K562 (cell line): ENCODE data around the gene HEY2. TPM values are rescaled to one million over a fixed set of nuclear protein-coding genes. Genes with fewer than 3 reads are reported as not detected.

Experiments used
- ATF4 ChIP-seq: fragments of 450-650 bp; formaldehyde crosslinking; IDR thresholded peaks from 2 replicates; pipeline ENCODE4 v1.4.0; 2022; ENCODE audit warnings: mild to moderate bottlenecking, moderate library complexity
- C11orf30 ChIP-seq: fragments of 450-650 bp; IDR thresholded peaks from 2 replicates; pipeline ENCODE4 v1.6.1; 2016; ENCODE audit warnings: low read depth, mild to moderate bottlenecking
- E2F4 ChIP-seq: sonication (generic); formaldehyde crosslinking; IDR thresholded peaks from 2 replicates; pipeline ENCODE4 v1.8.0; 2022; ENCODE audit warnings: mild to moderate bottlenecking, low read depth, missing genetic modification reagents
- FOXK1 ChIP-seq: sonication (generic); formaldehyde crosslinking; IDR thresholded peaks from 2 replicates; pipeline ENCODE4 v1.8.0; 2022; ENCODE audit warnings: missing genetic modification reagents, mild to moderate bottlenecking, borderline replicate concordance
- HMGN3 ChIP-seq: IDR thresholded peaks from 2 replicates; pipeline ENCODE4 v1.6.1; 2011; ENCODE audit warnings: borderline replicate concordance, low read depth, mild to moderate bottlenecking, mixed read lengths, low read length; ENCODE audit not compliant: insufficient read length; ENCODE audit errors: extremely low read depth
- MAFG ChIP-seq: fragments of 450-650 bp; conservative IDR thresholded peaks from 2 replicates; pipeline ENCODE4 v1.6.1; 2016; ENCODE audit warnings: missing genetic modification characterization, missing compliant biosample characterization
- NCOA1 ChIP-seq: fragments of 450-650 bp; IDR thresholded peaks from 2 replicates; pipeline ENCODE4 v1.6.1; 2016; ENCODE audit warnings: low read depth
- SP2 ChIP-seq: IDR thresholded peaks from 2 replicates; pipeline ENCODE4 v1.6.1; 2011; ENCODE audit warnings: mild to moderate bottlenecking, low read depth, low read length, moderate library complexity; ENCODE audit not compliant: poor library complexity, severe bottlenecking; ENCODE audit errors: extremely low read depth
- STAT5A ChIP-seq: IDR thresholded peaks from 2 replicates; pipeline ENCODE4 v1.6.1; 2012; ENCODE audit warnings: low read length, inconsistent platforms, borderline replicate concordance
- TARDBP ChIP-seq: fragments of 450-650 bp; IDR thresholded peaks from 2 replicates; pipeline ENCODE4 v1.6.1; 2016
- UBTF ChIP-seq, 2 experiments: IDR thresholded peaks; 2 replicates each; pipeline ENCODE4 v1.6.1; 2012; ENCODE audit warnings: improper control_type of control experiment in 2 of 2, low read depth in 2 of 2, low read length in 2 of 2, borderline replicate concordance in 1 of 2
- ZNF133 ChIP-seq: fragments of 250-450 bp; sonication (Bioruptor Pico); IDR thresholded peaks from 2 replicates; pipeline ENCODE4 v1.4.0; 2020; ENCODE audit warnings: mild to moderate bottlenecking
- ZNF395 ChIP-seq: fragments of 200-800 bp; sonication (Bioruptor generic); IDR thresholded peaks from 2 replicates; pipeline ENCODE4 v1.6.1; 2017; ENCODE audit warnings: missing genetic modification characterization, missing compliant biosample characterization
- ZNF408 ChIP-seq: fragments of 250-450 bp; sonication (Bioruptor Pico); IDR thresholded peaks from 2 replicates; pipeline ENCODE4 v1.4.0; 2020; ENCODE audit warnings: low read depth, mild to moderate bottlenecking, moderate library complexity
- ZNF79 ChIP-seq: fragments of 250-450 bp; sonication (Bioruptor Pico); IDR thresholded peaks from 2 replicates; pipeline ENCODE4 v1.4.0; 2020; ENCODE audit warnings: low read depth, mild to moderate bottlenecking, moderate library complexity
- polyA plus RNA-seq, 8 experiments: library from polyadenylated mRNA; depleted of rRNA in 4 of 8; stranded (reverse) in 5 of 8; unstranded in 3 of 8; fragments of >200 nt; fragmentation: Nextera tagmentation in 2 of 8; fragmentation: Illumina TruSeq in 1 of 8; extraction: Ambion mirVana in 2 of 8; extraction: Trizol in 1 of 8; gene quantifications; 2 replicates each; pipeline versions ENCODE4 v1.2.1 to v1.2.3, GENCODE V29; 2011 to 2014; ENCODE audit warnings: inconsistent platforms in 1 of 8, missing spikeins in 1 of 8
- total RNA-seq, 7 experiments: library from RNA; depleted of rRNA in 6 of 7; stranded (reverse); fragments of >200 nt in 6 of 7; fragmentation: Illumina TruSeq in 2 of 7; extraction: Trizol in 2 of 7; gene quantifications; 2 replicates each; pipeline versions ENCODE4 v1.2.1 to v1.2.3, GENCODE V29; 2011 to 2021; ENCODE audit warnings: low replicate concordance in 1 of 7
- TF ChIP-seq, protein P1 (sequence below): fragments of 200-800 bp; sonication (Bioruptor generic); IDR thresholded peaks from 2 replicates; pipeline ENCODE4 v1.6.1; 2016; ENCODE audit warnings: missing genetic modification characterization, missing compliant biosample characterization

HEY2 gene
- total and polyA plus RNA-seq, 9 of the 15 experiments (the other 6 are each of a cell fraction or from before 2014, with no cell fraction given), result 0.03 to 0.07 (median 0.06) TPM; not detected in 5

- TF ChIP-seq, protein P1, sequence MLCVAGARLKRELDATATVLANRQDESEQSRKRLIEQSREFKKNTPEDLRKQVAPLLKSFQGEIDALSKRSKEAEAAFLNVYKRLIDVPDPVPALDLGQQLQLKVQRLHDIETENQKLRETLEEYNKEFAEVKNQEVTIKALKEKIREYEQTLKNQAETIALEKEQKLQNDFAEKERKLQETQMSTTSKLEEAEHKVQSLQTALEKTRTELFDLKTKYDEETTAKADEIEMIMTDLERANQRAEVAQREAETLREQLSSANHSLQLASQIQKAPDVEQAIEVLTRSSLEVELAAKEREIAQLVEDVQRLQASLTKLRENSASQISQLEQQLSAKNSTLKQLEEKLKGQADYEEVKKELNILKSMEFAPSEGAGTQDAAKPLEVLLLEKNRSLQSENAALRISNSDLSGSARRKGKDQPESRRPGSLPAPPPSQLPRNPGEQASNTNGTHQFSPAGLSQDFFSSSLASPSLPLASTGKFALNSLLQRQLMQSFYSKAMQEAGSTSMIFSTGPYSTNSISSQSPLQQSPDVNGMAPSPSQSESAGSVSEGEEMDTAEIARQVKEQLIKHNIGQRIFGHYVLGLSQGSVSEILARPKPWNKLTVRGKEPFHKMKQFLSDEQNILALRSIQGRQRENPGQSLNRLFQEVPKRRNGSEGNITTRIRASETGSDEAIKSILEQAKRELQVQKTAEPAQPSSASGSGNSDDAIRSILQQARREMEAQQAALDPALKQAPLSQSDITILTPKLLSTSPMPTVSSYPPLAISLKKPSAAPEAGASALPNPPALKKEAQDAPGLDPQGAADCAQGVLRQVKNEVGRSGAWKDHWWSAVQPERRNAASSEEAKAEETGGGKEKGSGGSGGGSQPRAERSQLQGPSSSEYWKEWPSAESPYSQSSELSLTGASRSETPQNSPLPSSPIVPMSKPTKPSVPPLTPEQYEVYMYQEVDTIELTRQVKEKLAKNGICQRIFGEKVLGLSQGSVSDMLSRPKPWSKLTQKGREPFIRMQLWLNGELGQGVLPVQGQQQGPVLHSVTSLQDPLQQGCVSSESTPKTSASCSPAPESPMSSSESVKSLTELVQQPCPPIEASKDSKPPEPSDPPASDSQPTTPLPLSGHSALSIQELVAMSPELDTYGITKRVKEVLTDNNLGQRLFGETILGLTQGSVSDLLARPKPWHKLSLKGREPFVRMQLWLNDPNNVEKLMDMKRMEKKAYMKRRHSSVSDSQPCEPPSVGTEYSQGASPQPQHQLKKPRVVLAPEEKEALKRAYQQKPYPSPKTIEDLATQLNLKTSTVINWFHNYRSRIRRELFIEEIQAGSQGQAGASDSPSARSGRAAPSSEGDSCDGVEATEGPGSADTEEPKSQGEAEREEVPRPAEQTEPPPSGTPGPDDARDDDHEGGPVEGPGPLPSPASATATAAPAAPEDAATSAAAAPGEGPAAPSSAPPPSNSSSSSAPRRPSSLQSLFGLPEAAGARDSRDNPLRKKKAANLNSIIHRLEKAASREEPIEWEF (CRISPR knock-in tag), result no peak
- TF ChIP-seq HMGN3 (no peak), NCOA1 (peak; percentile 21; the same call in 1 of the 2 replicates), STAT5A (peak; percentile 37), UBTF (IDR thresholded peaks at IDR 0.05; ENCODE audit: borderline replicate concordance in 1 of 2, low read depth in 2 of 2, low read length in 2 of 2) (no peak), ZNF79 (CRISPR knock-in tag) (no peak), MAFG (tag) (no peak), C11orf30 (no peak), SP2 (no peak), E2F4 (CRISPR knock-in tag) (no peak), ZNF133 (CRISPR knock-in tag) (no peak), FOXK1 (CRISPR knock-in tag) (no peak), ATF4 (CRISPR knock-in tag) (no peak), TARDBP (no peak; the same call in 1 of the 2 replicates), ZNF395 (CRISPR knock-in tag) (no peak; the same call in 1 of the 2 replicates), ZNF408 (CRISPR knock-in tag) (no peak)
These were observed 30.6 kb downstream of the HEY2 start (continued) for GRCh38 chr6:125779924-125780539.
